Transverse colon (tissue), 4 donors: ENCODE results near the gene DENND1A. TPM values are rescaled to one million over a fixed set of nuclear protein-coding genes. Genes with fewer than 3 reads are reported as not detected.

Experiments used
- DNase-seq: peaks from one replicate; pipeline ENCODE4 v3.0.0-alpha.2; 2019
- H3K27ac ChIP-seq, 4 donors: fragments of 200-600 bp; sonication (generic); 2 replicates each; pipeline ENCODE4 v1.5.1; 2016 to 2018; ENCODE audit warnings: inconsistent platforms in 4 of 4
- H3K27me3 ChIP-seq: fragments of 200-600 bp; sonication (generic); 2 replicates; pipeline ENCODE4 v1.5.1; 2017; ENCODE audit warnings: inconsistent platforms
- H3K36me3 ChIP-seq, 4 donors: fragments of 200-600 bp; sonication (generic); 2 replicates each; pipeline ENCODE4 v1.5.1; 2017 to 2019; ENCODE audit warnings: inconsistent platforms in 4 of 4
- H3K4me1 ChIP-seq, 4 donors: fragments of 200-600 bp; sonication (generic); 2 replicates each; pipeline ENCODE4 v1.5.1; 2017 to 2020; ENCODE audit warnings: inconsistent platforms in 4 of 4
- H3K4me3 ChIP-seq, 4 donors: fragments of 200-600 bp; sonication (generic); 1 replicate in 1 of 4; 2 replicates in 3 of 4; pipeline versions ENCODE4 v1.5.1 to v1.6.1; 2017 to 2019; ENCODE audit warnings: inconsistent platforms in 4 of 4
- H3K9me3 ChIP-seq, 2 donors: fragments of 200-600 bp; sonication (generic); 2 replicates each; pipeline ENCODE4 v1.5.1; 2017 to 2019; ENCODE audit warnings: inconsistent platforms in 2 of 2
- EP300 ChIP-seq: sonication (generic); formaldehyde crosslinking; IDR thresholded peaks from one replicate; pipeline ENCODE4 v1.6.1; 2017; ENCODE audit warnings: antibody characterized with exemption, low read depth
- POLR2A ChIP-seq: fragments of 450-650 bp; IDR thresholded peaks from one replicate; pipeline ENCODE4 v1.6.1; 2016; ENCODE audit warnings: antibody characterized with exemption, mild to moderate bottlenecking, moderate library complexity
- POLR2AphosphoS5 ChIP-seq, 3 donors: sonication (generic); formaldehyde crosslinking; IDR thresholded peaks; one replicate each; pipeline ENCODE4 v1.6.1; 2016; ENCODE audit warnings: antibody characterized with exemption in 3 of 3
- whole genome bisulfite sequencing, 2 donors: methylation state at CpG; one replicate each; pipeline ENCODE4 v1.1.5; 2018; ENCODE audit warnings: low coverage in 1 of 2; 5-methylcytosine and 5-hydroxymethylcytosine counted together
- in situ Hi-C, 4 donors: fragments of 200-750 bp; cut with MboI; loops; one replicate each; pipeline versions ENCODE4 v1.15.0 to v1.15.1; 2017; ENCODE audit warnings: low sequenced_read_pairs in 3 of 4, low pct_ligation_motif_present in 1 of 4, low pct_unique_long_range_greater_than_20kb in 1 of 4
- intact Hi-C: fragments of 100-400 bp; cut with DNase I; formaldehyde crosslinking; loops from one replicate; pipeline ENCODE4 v1.15.1; 2023; ENCODE audit warnings: low total_unique reads
- total RNA-seq, 4 donors: library from RNA; depleted of rRNA; stranded (reverse); fragments of >200 nt; gene quantifications; one replicate each; pipeline ENCODE4 v1.1.0, GENCODE V29; 2016
- TF ChIP-seq, protein P1 (sequence below), 5 experiments: fragments of 200-600 bp in 3 of 5; fragments of 450-650 bp in 2 of 5; sonication (generic) in 3 of 5; IDR thresholded peaks; 1 replicate in 2 of 5; 2 replicates in 3 of 5; pipeline ENCODE4 v1.5.1; 2016 to 2017; ENCODE audit warnings: antibody characterized with exemption in 5 of 5, inconsistent platforms in 3 of 5, mild to moderate bottlenecking in 2 of 5, moderate library complexity in 1 of 5

DENND1A gene
- total RNA-seq, 4 donors from 2014 or later: 12.5 to 78.6 (median 40.0) TPM

DNA sequence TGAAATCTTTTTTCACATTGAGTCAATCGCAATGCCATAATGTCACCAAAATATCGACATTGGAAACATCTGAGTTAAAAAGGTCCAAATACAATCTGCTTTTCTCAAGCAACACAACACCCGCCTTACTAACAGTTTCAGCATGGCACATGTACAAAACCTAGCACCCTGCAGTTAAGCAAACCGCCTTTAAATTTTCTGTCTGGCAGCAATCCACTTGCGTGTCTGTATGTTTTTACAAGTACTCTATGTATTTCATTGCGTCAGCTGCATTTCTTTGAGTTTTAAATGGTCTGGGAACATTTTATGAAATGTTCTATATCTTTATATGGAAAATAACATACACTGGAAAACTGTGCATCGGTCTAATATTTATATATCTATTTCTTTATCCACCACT lies 134.6 kb downstream of the DENND1A start:
- H3K27ac ChIP-seq: no peak overlapping the region
- H3K4me1 ChIP-seq: peaks cover 0 to 8% (median 3%) of the 10 kb centered on the region in 4 donors
- in situ Hi-C loops (no loop called here), intact Hi-C loops (no loop called here)
- no peaks in the 10 kb centered on the region for H3K27me3 ChIP-seq
- H3K4me3 ChIP-seq: no peak overlapping the region
- no peaks in the 10 kb centered on the region for H3K36me3 ChIP-seq
- WGBS, 2 donors: 93 to 96% methylated on average over 7 of the region's 7 CpGs
- no peak for TF ChIP-seq POLR2A
- no peak for DNase-seq
- no peaks in the 10 kb centered on the region for H3K9me3 ChIP-seq

DNA sequence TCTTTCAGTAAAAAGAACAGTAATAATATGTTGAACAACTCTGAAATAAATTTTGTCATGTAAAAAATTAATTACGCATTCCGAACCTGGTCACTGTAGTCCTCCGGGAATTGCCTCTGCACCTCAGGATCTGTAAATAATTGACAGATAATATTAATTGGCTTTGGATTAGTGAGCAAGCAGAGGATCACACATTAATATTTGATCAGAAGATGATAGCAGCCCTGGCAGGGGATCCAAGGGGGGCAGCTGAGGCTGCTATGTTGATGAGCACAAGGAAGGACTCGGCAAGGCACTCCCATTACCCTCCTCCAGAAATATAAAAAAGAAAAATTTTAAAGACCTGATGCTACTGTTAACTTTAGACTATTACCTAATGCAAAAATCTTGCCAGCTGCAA lies 137.4 kb downstream of the DENND1A start:
- 94 to 96% methylated on average over 4 of the region's 4 CpGs for WGBS, 2 donors
- H3K4me1 ChIP-seq: no peaks in the 10 kb centered on the region
- intact Hi-C loops: no loop called here

DNA sequence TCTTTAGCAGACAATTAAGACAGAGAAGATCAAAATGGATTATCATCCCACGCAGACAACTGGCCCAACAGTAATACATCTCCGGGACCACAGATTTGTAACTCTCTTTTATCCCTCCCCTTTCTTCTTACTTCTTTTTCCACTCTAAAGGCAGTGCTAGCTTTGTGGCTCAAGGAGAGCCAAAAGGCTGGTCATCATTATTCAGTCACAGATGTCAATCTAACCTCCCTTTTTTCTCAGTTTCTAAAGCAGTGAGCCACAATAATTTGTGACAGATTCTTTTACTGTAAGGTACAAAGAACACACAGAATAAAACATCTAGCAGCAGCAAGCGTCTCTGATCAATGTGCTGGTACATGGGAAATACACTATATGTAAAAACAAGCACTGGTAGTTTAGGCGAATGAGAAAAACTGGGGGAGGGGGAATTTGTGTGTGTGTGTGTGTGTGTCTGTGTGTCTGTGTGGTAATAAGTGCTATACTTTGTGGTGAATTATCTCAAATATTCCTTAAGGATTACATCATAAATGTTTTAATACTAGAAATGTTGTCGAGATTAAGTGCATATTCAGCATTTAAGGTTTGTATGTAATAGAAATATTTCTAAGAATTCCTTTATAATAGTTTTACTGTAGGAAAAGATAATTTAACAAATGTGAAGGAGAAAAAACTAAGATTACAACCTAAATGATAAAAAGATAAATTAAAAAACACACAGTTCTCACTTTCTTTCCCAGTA lies 140.2 kb downstream of the DENND1A start:
- Histone ChIP-seq H3K27ac (no peak overlapping the region), H3K27me3 (no peaks in the 10 kb centered on the region), H3K36me3 (peaks cover 0 to 3% (median 0%) of the 10 kb centered on the region in 4 donors), H3K9me3 (no peaks in the 10 kb centered on the region), H3K4me3 (no peak overlapping the region), H3K4me1 (no peaks in the 10 kb centered on the region)
- in situ Hi-C loops: no loop called here
- TF ChIP-seq POLR2AphosphoS5 (IDR thresholded peaks at IDR 0.05) (no peak), EP300 (no peak), POLR2A (no peak)
- TF ChIP-seq, protein P1, sequence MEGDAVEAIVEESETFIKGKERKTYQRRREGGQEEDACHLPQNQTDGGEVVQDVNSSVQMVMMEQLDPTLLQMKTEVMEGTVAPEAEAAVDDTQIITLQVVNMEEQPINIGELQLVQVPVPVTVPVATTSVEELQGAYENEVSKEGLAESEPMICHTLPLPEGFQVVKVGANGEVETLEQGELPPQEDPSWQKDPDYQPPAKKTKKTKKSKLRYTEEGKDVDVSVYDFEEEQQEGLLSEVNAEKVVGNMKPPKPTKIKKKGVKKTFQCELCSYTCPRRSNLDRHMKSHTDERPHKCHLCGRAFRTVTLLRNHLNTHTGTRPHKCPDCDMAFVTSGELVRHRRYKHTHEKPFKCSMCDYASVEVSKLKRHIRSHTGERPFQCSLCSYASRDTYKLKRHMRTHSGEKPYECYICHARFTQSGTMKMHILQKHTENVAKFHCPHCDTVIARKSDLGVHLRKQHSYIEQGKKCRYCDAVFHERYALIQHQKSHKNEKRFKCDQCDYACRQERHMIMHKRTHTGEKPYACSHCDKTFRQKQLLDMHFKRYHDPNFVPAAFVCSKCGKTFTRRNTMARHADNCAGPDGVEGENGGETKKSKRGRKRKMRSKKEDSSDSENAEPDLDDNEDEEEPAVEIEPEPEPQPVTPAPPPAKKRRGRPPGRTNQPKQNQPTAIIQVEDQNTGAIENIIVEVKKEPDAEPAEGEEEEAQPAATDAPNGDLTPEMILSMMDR (IDR thresholded peaks at IDR 0.05): no peak
- WGBS, 2 donors: 93 to 95% methylated on average over 5 of the region's 5 CpGs
- intact Hi-C loops: no loop called here
- no peak for DNase-seq

More for the DNA sequence above, 137.4 kb downstream of the DENND1A start:
- H3K27me3 ChIP-seq: no peaks in the 10 kb centered on the region
- H3K36me3 ChIP-seq: peaks cover 0 to 3% (median 0%) of the 10 kb centered on the region in 4 donors
- in situ Hi-C loops: no loop called here
- no peak for TF ChIP-seq EP300
- TF ChIP-seq, protein P1 (IDR thresholded peaks at IDR 0.05): no peak
- TF ChIP-seq POLR2A: no peak
- TF ChIP-seq POLR2AphosphoS5 (IDR thresholded peaks at IDR 0.05): no peak
- no peak for DNase-seq
- H3K9me3 ChIP-seq: no peaks in the 10 kb centered on the region
- H3K27ac ChIP-seq: no peak overlapping the region
- no peak overlapping the region for H3K4me3 ChIP-seq

DNA sequence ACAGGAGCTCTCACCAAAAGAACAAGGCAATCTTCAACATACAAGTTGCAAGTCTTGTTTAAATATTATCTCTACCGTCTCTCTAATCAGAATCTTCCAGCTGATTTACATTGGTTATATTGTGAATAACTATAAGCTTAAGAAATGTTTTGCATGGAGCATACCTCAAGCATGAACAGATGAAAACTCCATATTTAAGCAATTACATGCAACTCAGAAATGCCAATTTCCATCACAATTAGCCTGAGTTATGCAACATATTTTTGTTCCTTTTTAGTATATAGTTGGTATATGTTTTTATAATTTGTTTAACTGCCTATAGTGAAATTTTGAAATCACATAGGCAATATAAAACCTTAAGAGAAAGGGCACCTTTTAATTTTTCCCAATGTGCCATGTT lies 142.5 kb downstream of the DENND1A start:
- H3K36me3 ChIP-seq: peaks cover 0 to 3% (median 0%) of the 10 kb centered on the region in 4 donors
- intact Hi-C loops (no loop called here), in situ Hi-C loops (no loop called here)
- H3K9me3 ChIP-seq: no peaks in the 10 kb centered on the region
- DNase-seq: no peak
- H3K27ac ChIP-seq: no peak overlapping the region
- H3K27me3 ChIP-seq: no peaks in the 10 kb centered on the region
- H3K4me3 ChIP-seq: no peak overlapping the region
- H3K4me1 ChIP-seq: no peaks in the 10 kb centered on the region
- 57 to 81% methylated on average over 1 of the region's 1 CpG for WGBS, 2 donors
- TF ChIP-seq POLR2AphosphoS5 (IDR thresholded peaks at IDR 0.05): no peak
- no peak for TF ChIP-seq EP300
- no peak for TF ChIP-seq POLR2A
- TF ChIP-seq, protein P1 (IDR thresholded peaks at IDR 0.05): no peak

DNA sequence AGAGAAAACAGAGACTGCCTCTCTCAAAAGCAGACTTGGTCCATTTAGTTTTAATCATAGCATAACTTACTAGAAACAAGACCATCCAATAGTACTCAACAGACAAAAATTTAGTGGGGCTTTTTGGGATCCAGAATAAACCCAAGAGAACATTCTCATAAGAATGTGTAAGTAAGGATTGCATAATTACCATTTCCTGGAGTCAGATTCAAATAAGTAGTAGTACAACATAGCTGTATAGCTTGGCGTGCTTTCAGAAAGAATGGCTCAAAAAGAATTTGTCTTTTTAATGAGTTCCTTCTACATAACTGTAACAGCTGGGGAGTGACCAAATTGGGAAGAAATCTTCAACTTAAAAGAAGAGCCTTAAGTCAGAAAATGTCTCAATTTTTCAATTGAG lies 145.4 kb downstream of the DENND1A start:
- no peak for DNase-seq
- in situ Hi-C loops (no loop called here), intact Hi-C loops (no loop called here)
- H3K27ac ChIP-seq: no peak overlapping the region
- H3K9me3 ChIP-seq: no peaks in the 10 kb centered on the region
- 100% methylated on average over 1 of the region's 1 CpG for WGBS, 2 donors
- no peaks in the 10 kb centered on the region for H3K27me3 ChIP-seq
- H3K36me3 ChIP-seq: peaks cover 0 to 3% (median 0%) of the 10 kb centered on the region in 4 donors
- TF ChIP-seq POLR2AphosphoS5 (IDR thresholded peaks at IDR 0.05) (no peak), POLR2A (no peak), EP300 (no peak)
- TF ChIP-seq, protein P1 (IDR thresholded peaks at IDR 0.05): no peak
- no peak overlapping the region for H3K4me3 ChIP-seq
- H3K4me1 ChIP-seq: no peaks in the 10 kb centered on the region
